NCI-H187 (cell line): ENCODE results near the gene C2orf76.

Experiments
- DNase-seq, 2 experiments: peaks; one replicate each; lab custom pipeline; 2025; lab: John Stamatoyannopoulos, UW

The C2orf76 gene

GRCh38 chr2:119338272-119338671 lies 28.4 kb downstream of the C2orf76 start:
- no peak for DNase-seq

- no peak for DNase-seq
These were observed 28.9 kb downstream of the C2orf76 start for GRCh38 chr2:119337749-119338148.

- DNase-seq, result no peak
These were observed 32.8 kb downstream of the C2orf76 start for GRCh38 chr2:119333833-119334232.

- DNase-seq, result no peak
These were observed 33.3 kb downstream of the C2orf76 start for GRCh38 chr2:119333360-119333759.

GRCh38 chr2:119332953-119333352 lies 33.7 kb downstream of the C2orf76 start:
- no peak for DNase-seq

- DNase-seq, result no peak
These were observed 39.2 kb downstream of the C2orf76 start for GRCh38 chr2:119327431-119327830.

GRCh38 chr2:119326938-119327337 lies 39.7 kb downstream of the C2orf76 start:
- no peak for DNase-seq

- no peak for DNase-seq
These were observed 41.9 kb downstream of the C2orf76 start for GRCh38 chr2:119324685-119325270.

GRCh38 chr2:119323459-119323858 lies 43.2 kb downstream of the C2orf76 start:
- DNase-seq, result no peak

- DNase-seq, result no peak
These were observed 47.0 kb downstream of the C2orf76 start for GRCh38 chr2:119319593-119319992.

GRCh38 chr2:119317554-119317953 lies 49.1 kb downstream of the C2orf76 start:
- no peak for DNase-seq

- no peak for DNase-seq
These were observed 50.6 kb downstream of the C2orf76 start for GRCh38 chr2:119316066-119316465.

- no peak for DNase-seq
These were observed 51.3 kb downstream of the C2orf76 start for GRCh38 chr2:119315241-119315925.

- no peak for DNase-seq
These were observed 54.8 kb downstream of the C2orf76 start for GRCh38 chr2:119311831-119312230.

- DNase-seq, result no peak
These were observed 55.3 kb downstream of the C2orf76 start for GRCh38 chr2:119311371-119311770.

GRCh38 chr2:119308793-119309330 lies 57.8 kb downstream of the C2orf76 start:
- no peak for DNase-seq

GRCh38 chr2:119307419-119308140 lies 59.1 kb downstream of the C2orf76 start:
- DNase-seq, result no peak

GRCh38 chr2:119306196-119306590 lies 60.4 kb downstream of the C2orf76 start:
- no peak for DNase-seq

GRCh38 chr2:119305497-119306195 lies 61.0 kb downstream of the C2orf76 start:
- DNase-seq, result no peak

- DNase-seq, result no peak
These were observed 61.8 kb downstream of the C2orf76 start for GRCh38 chr2:119304847-119305246.

GRCh38 chr2:119301413-119301812 lies 65.2 kb downstream of the C2orf76 start:
- no peak for DNase-seq

GRCh38 chr2:119295688-119296375 lies 70.8 kb downstream of the C2orf76 start:
- DNase-seq, result no peak
